SH-SY5Y (cell line): ENCODE results near the gene SIAE.

Source experiments
- GATA2 ChIP-seq: IDR thresholded peaks from 2 replicates; pipeline ENCODE4 v1.6.1; 2011; ENCODE audit warnings: mild to moderate bottlenecking, low read depth, low read length
- GATA3 ChIP-seq: IDR thresholded peaks from 2 replicates; pipeline ENCODE4 v1.6.1; 2011; ENCODE audit warnings: low read depth, mild to moderate bottlenecking, low read length, moderate library complexity

DNA sequence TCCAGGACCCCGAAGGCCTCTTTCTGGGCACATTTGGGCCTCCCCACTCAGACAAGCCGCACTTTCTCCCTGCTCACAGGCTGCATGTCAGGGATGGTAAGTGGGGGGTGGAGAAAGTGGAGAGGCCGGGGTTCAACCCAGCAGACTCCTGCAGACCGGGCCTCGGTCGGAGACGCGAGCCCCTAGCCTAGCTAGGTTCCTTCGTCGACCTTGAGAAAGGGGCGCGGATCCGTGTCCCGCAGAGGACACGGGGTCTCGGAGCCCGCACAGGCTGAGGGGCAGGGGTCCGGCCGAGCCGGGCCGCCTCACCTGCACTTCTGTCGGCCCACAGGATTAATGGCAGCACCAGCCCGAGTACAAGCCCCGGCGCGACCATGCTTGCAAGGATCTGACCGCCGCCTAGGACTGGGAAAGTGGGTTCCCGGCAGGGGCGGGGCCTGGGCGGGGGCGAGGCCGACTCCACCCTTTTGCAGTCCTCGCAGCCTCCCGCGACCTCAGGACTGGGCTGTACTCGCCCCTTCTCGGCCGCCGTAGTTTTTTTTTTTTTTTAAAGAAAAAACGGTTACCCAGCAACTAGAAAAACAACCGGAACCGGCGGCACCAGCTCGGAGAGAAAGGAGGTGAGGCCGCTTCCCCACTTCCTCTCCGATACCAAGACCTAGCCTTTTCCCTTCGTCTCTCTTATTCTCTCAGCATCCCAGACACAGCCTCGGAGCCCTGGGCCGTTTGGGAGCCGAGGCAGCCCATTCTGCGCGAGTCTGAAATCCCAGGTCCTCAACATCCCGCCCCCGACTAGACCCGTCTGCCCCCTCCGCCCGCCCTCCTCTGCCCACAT is at the start of gene SIAE, which contains the start of gene SPA17:
- no peak for TF ChIP-seq GATA2
- no peak for TF ChIP-seq GATA3
